ENCODE measurements around the gene WWC2. TPM values are rescaled to one million over a fixed set of nuclear protein-coding genes. Genes with fewer than 3 reads are reported as not detected.

WWC2 gene
- total and polyA plus RNA-seq, 2 donors (not counting 3 experiments of a cell fraction or from before 2014, with no cell fraction given) = 12.9 to 52.2 TPM

DNA sequence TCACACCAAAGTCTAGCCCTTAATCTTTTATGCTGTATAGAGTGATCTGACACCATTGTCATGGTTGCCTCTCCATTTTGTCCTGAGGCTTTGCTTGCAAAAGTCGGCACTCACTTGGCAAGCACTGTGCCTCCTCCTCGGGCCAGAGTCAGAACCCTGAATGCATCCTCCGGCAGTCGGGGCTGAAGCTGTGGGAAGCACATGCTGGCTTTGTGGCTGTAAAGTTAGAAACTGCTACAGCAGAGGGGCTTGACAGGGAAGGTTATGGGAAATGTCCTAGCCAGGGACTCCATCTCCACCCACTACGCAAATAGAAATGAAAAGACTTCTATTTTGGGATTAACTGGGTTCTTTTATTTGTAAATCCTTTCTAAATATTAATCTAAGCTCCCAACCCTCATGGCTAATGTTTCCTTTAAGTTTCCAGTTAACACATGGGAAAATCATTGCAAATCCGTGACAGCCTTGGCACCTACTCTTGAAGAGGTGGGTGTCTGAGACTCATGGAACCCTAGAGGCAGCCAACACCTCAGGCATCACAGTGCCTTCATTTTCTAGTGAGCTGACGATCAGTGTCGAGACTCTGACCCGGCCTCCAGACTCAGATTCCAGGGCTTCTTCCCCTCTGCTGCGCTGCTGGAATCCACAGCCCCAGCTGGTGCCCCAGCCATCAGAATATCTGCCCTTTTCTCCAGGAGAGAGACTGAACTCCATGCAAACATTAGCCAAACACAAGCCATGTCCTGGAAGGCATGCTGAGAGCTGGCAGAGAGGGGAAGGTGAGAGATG lies 231.1 kb downstream of the WWC2 start:
- Histone ChIP-seq H3K9me3 (replicated peaks; ENCODE audit: control insufficient read depth, insufficient read depth, low read length) (no peaks in the 10 kb centered on the region), H3K36me3 (ENCODE audit: control insufficient read depth in 2 of 2, extremely low read depth in 1 of 2, insufficient read depth in 2 of 2, low read length in 2 of 2) (no peaks in the 10 kb centered on the region), H3K79me2 (ENCODE audit: control insufficient read depth, insufficient read depth, low read length) (no peaks in the 10 kb centered on the region), H3K4me3 (replicated peaks in 1 of 3; ENCODE audit: insufficient read depth in 1 of 3, low read depth in 1 of 3, low read length in 3 of 3) (no peak overlapping the region), H4K20me1 (replicated peaks; ENCODE audit: control insufficient read depth, extremely low read depth, insufficient read depth, low read length) (no peaks in the 10 kb centered on the region), H2AFZ (ENCODE audit: low read depth, low read length) (no peak overlapping the region), H3K9ac (replicated peaks; ENCODE audit: extremely low read depth, insufficient read depth, low read length) (no peak overlapping the region), H3K9me1 (replicated peaks; ENCODE audit: control insufficient read depth, extremely low read depth, insufficient read depth, low read length) (no peaks in the 10 kb centered on the region), H3K4me1 (ENCODE audit: control insufficient read depth, extremely low read depth, insufficient read depth, low read length) (peaks cover 21% of the 10 kb centered on the region), H3K4me2 (ENCODE audit: insufficient read depth, low read length) (no peak overlapping the region), H3K27me3 (ENCODE audit: control insufficient read depth in 2 of 2, insufficient read depth in 2 of 2, low read length in 2 of 2) (no peaks in the 10 kb centered on the region), H3K27ac (ENCODE audit: insufficient read depth, low read depth, low read length) (no peak overlapping the region)
- DNase-seq (ENCODE audit: low read depth, low spot score) = no peak
- dilution Hi-C loops (cut with MboI; ENCODE audit: extremely low pct_ligation_motif_present, low sequenced_read_pairs) = no loop called here
- intact Hi-C loops (cut with micrococcal nuclease) = no loop called here
- FAIRE-seq = no peak
- POLR2A ChIA-PET = no interaction called here
- no peak for TF ChIP-seq MYC (IDR thresholded peaks at IDR 0.05; ENCODE audit: low read depth, low read length)
- no peak for TF ChIP-seq FOS (IDR thresholded peaks at IDR 0.05; ENCODE audit: borderline replicate concordance, insufficient read depth, low read length)
- TF ChIP-seq, protein P1, sequence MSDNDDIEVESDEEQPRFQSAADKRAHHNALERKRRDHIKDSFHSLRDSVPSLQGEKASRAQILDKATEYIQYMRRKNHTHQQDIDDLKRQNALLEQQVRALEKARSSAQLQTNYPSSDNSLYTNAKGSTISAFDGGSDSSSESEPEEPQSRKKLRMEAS (IDR thresholded peaks at IDR 0.05; ENCODE audit: insufficient read depth, insufficient read length) = no peak
- TF ChIP-seq POLR2A (IDR thresholded peaks at IDR 0.05; ENCODE audit: low read depth, low read length) = no peak
- TF ChIP-seq, protein P2, sequence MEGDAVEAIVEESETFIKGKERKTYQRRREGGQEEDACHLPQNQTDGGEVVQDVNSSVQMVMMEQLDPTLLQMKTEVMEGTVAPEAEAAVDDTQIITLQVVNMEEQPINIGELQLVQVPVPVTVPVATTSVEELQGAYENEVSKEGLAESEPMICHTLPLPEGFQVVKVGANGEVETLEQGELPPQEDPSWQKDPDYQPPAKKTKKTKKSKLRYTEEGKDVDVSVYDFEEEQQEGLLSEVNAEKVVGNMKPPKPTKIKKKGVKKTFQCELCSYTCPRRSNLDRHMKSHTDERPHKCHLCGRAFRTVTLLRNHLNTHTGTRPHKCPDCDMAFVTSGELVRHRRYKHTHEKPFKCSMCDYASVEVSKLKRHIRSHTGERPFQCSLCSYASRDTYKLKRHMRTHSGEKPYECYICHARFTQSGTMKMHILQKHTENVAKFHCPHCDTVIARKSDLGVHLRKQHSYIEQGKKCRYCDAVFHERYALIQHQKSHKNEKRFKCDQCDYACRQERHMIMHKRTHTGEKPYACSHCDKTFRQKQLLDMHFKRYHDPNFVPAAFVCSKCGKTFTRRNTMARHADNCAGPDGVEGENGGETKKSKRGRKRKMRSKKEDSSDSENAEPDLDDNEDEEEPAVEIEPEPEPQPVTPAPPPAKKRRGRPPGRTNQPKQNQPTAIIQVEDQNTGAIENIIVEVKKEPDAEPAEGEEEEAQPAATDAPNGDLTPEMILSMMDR (IDR thresholded peaks at IDR 0.05; ENCODE audit: extremely low read depth in 1 of 2, insufficient read depth in 1 of 2, low read depth in 1 of 2, low read length in 2 of 2) = no peak
- no peak for TF ChIP-seq GATA2 (IDR thresholded peaks at IDR 0.05; ENCODE audit: insufficient read depth, insufficient read length, low read depth, low read length)
- TF ChIP-seq JUN (IDR thresholded peaks at IDR 0.05; ENCODE audit: borderline replicate concordance, insufficient read depth, insufficient read length, low read depth) = no peak
- no peak for TF ChIP-seq EZH2 (IDR thresholded peaks at IDR 0.05; ENCODE audit: borderline replicate concordance, low read depth, low read length, severe bottlenecking)
- no peak for TF ChIP-seq POLR2AphosphoS5 (IDR thresholded peaks at IDR 0.05; ENCODE audit: insufficient read depth, low read depth, low read length)
- CTCF ChIA-PET = no interaction called here
- no TSS peak for BruUV-seq (replicated peaks)

Data from endothelial cell of umbilical vein (primary cell).